Activated CD8-positive, alpha-beta memory T cell treated with anti-CD3 and anti-CD28 coated beads, Interleukin-2, amount 50 U/mL, for 1 hour (primary cell): ENCODE measurements around the gene CCDC18.
"Not testable (repeated sequence)": the region's sequence is repeated elsewhere in the genome, so short reads cannot be mapped to it uniquely, and the experiment has no call there.

Experiments
- DNase-seq: peaks from one replicate; pipeline ENCODE4 v3.0.0-alpha.2; 2020; ENCODE audit errors: extremely low read depth

CCDC18 gene

GRCh38 chr1:93180723-93181613 is at the start of gene CCDC18:
CCDC18 (plus strand) TSS chr1:93180724; CDS start chr1:93183362, 2,638 bp downstream.
- peak; percentile 21 for DNase-seq

- DNase-seq = no peak
Observed at GRCh38 chr1:93132638-93133037, 47.9 kb upstream of the CCDC18 start.

- DNase-seq = no peak
Observed at GRCh38 chr1:93136445-93136844, 44.1 kb upstream of the CCDC18 start.

- DNase-seq = no peak
Observed at GRCh38 chr1:93137604-93138292, 42.8 kb upstream of the CCDC18 start.

- DNase-seq = no peak
Observed at GRCh38 chr1:93140106-93140505, 40.4 kb upstream of the CCDC18 start.

GRCh38 chr1:93142161-93142560 is 38.4 kb upstream of the CCDC18 start:
- no peak for DNase-seq

GRCh38 chr1:93143136-93143535 is 37.4 kb upstream of the CCDC18 start:
- DNase-seq = no peak

GRCh38 chr1:93143769-93144168 is 36.8 kb upstream of the CCDC18 start:
- DNase-seq = no peak

- no peak for DNase-seq
Observed at GRCh38 chr1:93148001-93148400, 32.5 kb upstream of the CCDC18 start.

- no peak for DNase-seq
Observed at GRCh38 chr1:93150729-93151128, 29.8 kb upstream of the CCDC18 start.

- DNase-seq = no peak
Observed at GRCh38 chr1:93151474-93151873, 29.1 kb upstream of the CCDC18 start.

- DNase-seq = no peak
Observed at GRCh38 chr1:93152835-93153234, 27.7 kb upstream of the CCDC18 start.

GRCh38 chr1:93154898-93155297 is 25.6 kb upstream of the CCDC18 start:
- DNase-seq = no peak

GRCh38 chr1:93155335-93155734 is 25.2 kb upstream of the CCDC18 start:
- DNase-seq = no peak

- no peak for DNase-seq
Observed at GRCh38 chr1:93159337-93159736, 21.2 kb upstream of the CCDC18 start.

- DNase-seq = not testable (repeated sequence)
Observed at GRCh38 chr1:93163314-93163713, 17.2 kb upstream of the CCDC18 start.

GRCh38 chr1:93164816-93165215 is 15.7 kb upstream of the CCDC18 start:
- DNase-seq = no peak

- DNase-seq = not testable (repeated sequence)
Observed at GRCh38 chr1:93165895-93166294, 14.6 kb upstream of the CCDC18 start.

GRCh38 chr1:93167006-93167405 is 13.5 kb upstream of the CCDC18 start:
- DNase-seq = no peak

GRCh38 chr1:93170141-93170678 is 10.3 kb upstream of the CCDC18 start:
- DNase-seq = not testable (repeated sequence)

GRCh38 chr1:93171549-93172034 is 8.9 kb upstream of the CCDC18 start:
- no peak for DNase-seq

- no peak for DNase-seq
Observed at GRCh38 chr1:93172778-93173177, 7.7 kb upstream of the CCDC18 start.

- not testable (repeated sequence) for DNase-seq
Observed at GRCh38 chr1:93174638-93175037, 5.9 kb upstream of the CCDC18 start.
